ENCODE results near the gene SPDYE5.
A peak's percentile ranks its signal among the peaks of the same experiment; 100 is the strongest.
"Not testable (repeated sequence)": the region's sequence is repeated elsewhere in the genome, so short reads cannot be mapped to it uniquely, and the experiment has no call there.

The SPDYE5 gene

DNA sequence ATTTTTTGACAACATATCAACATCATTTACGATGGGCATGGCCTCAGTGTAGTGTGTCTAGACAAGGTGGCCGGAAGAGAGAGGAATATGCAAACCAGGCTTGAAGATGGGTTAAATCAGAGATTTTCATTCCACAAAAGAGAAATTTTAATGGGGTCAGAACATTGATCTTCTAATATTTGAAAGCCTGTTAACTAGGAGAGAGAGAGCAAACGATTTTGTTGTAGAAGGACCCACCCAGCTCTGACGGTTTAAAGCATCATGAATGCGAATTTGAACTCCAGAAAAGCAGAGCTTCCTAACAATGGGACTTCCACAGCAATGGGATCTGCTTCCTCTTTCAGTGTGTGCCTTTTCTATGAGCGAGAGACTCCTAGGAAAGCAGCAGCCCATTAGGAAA is at the start of gene SPDYE5:
SPDYE5 (plus strand) TSS at position 301 of the 400 bp plus-strand sequence. CDS start 1,728 bp downstream, outside the sequence.
- DNase-seq; intact Hi-C loops (cut with DNase I): not testable (repeated sequence)

DNA sequence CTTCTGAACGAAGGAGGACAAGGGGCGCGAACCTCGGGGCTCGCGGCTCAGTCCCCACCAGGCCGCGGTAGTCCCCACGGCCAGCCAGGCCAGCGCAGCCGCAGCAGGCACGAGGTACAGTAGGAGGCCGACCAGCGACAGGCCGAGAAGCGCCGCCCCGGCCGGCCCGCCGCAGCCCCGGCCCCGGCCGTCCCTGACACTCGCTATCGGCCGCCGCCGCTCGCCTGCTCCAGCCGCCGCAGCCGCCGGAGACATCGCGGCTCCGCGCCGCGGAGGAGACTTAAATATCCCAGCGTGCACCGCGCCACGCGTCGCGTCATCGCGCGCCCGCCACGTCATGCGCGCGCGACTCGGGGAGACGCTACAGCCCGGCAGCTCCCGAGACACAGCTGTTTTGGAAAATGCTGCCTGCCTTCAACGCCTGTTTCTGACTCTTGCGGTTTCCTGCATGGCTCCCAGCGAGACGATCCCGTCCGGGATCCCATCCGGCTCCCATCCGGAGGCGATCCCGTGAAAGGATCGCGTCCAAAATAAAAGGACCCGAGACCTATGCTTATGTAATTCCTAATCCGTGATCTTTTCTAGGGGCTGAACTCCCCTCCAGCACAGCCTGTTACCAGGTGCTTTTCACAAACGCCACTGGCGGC is 49.5 kb upstream of the SPDYE5 start:
- peak in 3 of 10 donors; percentile 15 to 84 (median 33) for DNase-seq
- intact Hi-C loops (cut with DNase I) = not testable (repeated sequence)

GRCh38 chr7:75449946-75450345 is 42.2 kb upstream of the SPDYE5 start:
- intact Hi-C loops (cut with DNase I); DNase-seq: not testable (repeated sequence)

DNA sequence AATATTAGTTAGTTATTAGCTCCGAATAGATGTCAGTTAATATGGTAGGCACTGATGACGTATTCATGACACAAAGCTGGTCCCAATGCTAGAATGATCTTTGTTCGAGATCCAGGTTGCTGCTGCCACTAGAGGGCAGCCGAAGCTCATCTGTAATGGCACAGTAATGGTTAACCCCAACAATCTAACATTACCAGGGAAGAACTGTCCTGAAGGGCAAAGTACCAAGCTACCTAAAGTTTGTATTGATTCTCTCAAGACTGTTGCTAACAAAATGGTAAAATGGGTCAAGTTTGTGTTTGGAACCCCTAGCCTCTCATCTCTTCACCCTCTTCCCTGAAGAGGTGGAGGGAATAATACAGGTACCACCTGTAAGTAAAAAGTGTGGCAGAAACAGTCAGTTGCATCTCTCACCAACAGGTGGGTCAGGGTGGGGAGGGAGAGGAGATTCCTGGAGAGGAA is 39.6 kb upstream of the SPDYE5 start:
- DNase-seq; intact Hi-C loops (cut with DNase I): not testable (repeated sequence)

DNA sequence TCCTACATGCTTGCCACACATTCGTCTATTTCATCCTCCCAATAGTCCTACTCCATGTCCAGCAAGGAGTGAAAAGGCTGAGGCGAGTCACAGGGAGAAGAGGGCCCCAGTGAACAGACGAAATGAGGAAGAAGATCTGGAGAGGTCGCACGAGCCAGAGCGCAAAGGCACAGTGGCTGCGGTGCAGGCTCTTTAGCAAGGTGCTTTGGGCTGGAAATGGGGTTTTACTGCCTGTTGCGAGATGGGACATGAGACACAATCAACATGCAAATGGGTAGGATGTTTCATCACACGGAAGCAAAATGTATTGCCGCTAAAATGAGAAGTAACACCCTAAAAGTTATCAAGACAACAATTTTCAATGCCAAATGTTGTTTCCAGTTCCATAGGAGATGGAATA is 35.7 kb upstream of the SPDYE5 start:
- DNase-seq; intact Hi-C loops (cut with DNase I): not testable (repeated sequence)

DNA sequence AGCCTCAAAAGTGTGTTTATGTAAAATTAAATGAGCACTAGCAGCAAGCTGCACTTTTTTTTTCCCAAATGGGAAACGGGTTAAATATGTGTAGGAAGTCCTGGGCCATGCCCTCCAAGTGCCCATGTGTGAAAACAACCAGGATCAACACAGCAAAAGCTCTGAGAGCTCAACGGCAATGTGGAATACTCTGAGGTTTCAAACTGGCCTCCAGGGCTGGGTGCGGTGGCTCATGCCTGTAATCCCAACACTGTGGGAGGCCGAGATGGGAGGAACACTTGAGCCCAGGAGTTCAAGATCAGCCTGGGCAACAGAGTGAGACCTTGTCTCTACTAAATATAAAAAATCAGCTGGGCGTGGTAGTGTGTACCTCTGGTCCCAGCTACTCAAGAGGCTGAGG is 34.1 kb upstream of the SPDYE5 start:
- intact Hi-C loops (cut with DNase I); DNase-seq: not testable (repeated sequence)

GRCh38 chr7:75460541-75460940 is 31.6 kb upstream of the SPDYE5 start:
- intact Hi-C loops (cut with DNase I); DNase-seq: not testable (repeated sequence)

DNA sequence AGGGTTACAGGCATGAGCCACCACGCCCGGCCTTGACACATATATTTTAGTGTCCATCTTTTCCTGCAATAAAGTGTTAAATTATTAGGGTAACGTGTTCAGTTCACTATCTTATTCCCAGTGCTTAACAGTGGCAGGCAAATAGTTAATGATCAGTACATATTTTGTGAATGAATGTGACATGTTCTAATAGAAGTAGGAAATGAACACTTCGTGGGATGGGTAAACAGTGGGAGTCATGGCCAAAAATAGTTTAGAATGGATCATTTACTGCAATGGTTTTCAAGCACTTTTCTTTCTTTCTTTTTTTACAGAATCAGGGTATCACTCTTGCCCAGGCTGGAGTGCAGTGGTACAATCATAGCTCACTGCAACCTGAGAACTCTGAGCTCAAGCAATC is 22.0 kb upstream of the SPDYE5 start:
- intact Hi-C loops (cut with DNase I); DNase-seq: not testable (repeated sequence)

DNA sequence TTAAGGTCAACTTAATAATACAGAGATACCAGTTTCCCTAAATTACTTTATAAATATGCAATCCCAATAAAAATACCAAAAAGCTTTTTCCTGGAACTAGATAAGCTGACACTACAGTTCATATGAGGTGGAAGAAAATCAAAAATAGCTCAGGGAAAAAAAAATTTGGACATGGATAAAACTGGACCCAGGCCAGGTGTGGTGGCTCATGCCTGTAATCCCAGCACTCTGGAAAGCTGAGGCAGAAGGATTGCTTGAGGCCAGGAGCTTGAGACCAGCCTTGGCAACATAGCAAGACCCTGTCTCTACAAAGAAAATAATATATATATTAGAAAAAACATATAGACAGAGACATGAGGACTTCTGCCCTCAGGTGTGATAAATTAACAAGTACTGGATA is 14.7 kb upstream of the SPDYE5 start:
- intact Hi-C loops (cut with DNase I); DNase-seq: not testable (repeated sequence)

GRCh38 chr7:75480313-75480712 is 11.8 kb upstream of the SPDYE5 start:
- intact Hi-C loops (cut with DNase I); DNase-seq: not testable (repeated sequence)

DNA sequence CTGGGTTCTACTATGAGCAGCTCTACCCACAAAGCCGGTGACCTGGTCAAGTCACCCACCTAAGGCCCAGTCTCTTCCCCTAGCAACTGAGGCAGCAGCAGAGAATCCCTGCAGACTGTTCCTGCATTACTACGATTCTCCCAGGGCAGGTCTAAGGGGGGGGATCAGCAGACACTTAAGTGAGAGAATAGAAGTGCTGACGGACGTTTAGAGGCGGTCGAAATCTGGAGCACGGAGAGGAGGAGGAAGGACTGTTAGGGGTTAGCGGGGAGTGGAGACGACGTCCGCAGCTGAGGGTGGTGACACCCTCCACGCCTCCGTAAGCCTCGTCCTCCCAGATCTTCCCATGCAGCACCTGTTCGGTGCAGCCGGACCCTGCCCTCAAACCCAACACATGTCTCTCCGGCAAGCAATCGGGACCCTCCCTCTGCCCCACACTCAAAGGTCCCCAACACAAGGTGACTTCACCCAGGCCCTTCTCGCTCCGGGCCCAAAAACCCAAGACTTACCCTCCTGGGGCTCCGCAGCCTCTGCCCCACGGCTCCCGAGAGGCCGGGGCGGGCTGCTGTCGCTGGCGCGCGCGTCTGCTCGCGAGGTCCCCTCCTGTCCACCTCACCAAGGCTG is 6.7 kb upstream of the SPDYE5 start:
- DNase-seq; intact Hi-C loops (cut with DNase I): not testable (repeated sequence)

DNA sequence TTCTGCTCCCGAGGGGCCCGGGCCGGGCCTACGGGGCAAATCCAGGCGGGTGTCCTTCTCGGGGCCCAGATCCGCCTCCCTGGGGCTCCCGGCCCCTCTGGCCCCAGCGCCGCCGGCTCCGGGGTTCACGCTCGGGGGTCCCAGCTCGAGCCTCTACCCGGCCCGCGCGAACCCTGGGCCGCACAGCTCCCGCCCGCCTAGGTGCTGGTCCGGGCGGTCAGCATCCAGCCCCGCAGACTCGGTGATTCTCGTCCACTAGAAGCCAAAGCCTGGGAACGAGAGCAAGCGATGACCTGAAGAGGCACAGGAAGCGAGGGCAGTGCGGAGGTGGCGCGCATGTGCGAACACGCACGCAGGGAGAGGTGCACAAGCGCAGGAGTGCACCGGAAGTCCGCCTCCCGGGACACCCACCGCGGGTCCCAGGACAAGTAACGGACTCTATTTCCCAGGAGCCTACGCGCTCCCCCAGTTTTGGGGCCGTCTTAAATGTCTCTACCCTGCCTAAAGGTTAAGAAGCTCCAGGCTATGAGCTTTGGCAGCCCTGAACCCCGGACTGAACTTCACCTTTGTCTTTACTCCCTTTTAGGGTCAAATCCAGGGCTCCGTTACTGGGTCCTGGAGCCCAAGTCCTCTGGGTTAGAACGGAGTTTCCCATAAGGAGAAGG is 6.0 kb upstream of the SPDYE5 start, which contains the start of gene POM121C:
POM121C (minus strand) TSS at position 321 of the 665 bp plus-strand sequence. CDS start 44,803 bp downstream, outside the sequence.
- peak; percentile 79 to 98 (median 92) for DNase-seq

DNA sequence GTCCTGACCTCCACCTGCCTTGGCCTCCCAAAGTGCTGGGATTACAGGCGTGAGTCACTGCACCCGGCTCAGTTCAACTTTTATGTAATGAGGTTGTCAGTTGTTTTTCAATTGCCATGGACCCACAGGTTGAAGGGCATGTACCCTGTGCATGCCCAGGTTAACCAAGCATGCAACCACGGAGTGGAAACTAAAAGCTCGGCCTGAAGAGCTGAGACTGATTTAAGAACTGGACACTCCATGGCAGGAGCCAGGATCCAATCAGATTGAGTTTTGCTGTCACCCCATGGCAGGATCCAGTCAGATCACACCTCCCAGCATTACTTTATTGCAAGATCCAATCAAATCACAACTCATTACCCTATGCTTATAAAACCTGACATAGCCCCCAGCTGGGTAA is 16.9 kb downstream of the SPDYE5 start:
- DNase-seq; intact Hi-C loops (cut with DNase I): not testable (repeated sequence)

More for the DNA sequence above, 6.0 kb upstream of the SPDYE5 start, which contains the start of gene POM121C:
- intact Hi-C loops (cut with DNase I) = not testable (repeated sequence)

DNA sequence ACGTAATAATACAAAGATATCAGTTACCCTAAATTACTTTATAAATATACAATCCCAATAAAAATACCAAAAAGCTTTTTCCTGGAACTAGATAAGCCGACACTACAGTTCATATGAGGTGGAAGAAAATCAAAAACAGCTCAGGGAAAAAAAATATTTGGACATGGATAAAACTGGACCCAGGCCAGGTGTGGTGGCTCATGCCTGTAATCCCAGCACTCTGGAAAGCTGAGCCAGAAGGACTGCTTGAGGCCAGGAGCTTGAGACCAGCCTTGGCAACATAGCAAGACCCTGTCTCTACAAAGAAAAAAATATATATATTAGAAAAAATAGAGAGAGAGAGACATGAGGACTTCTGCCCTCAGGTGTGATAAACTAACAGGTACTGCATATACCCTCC is 26.7 kb downstream of the SPDYE5 start:
- DNase-seq; intact Hi-C loops (cut with DNase I): not testable (repeated sequence)

GRCh38 chr7:75521727-75522126 is 29.6 kb downstream of the SPDYE5 start:
- intact Hi-C loops (cut with DNase I); DNase-seq: not testable (repeated sequence)

GRCh38 chr7:75527224-75527722 is 35.2 kb downstream of the SPDYE5 start:
- intact Hi-C loops (cut with DNase I) = not testable (repeated sequence)
- peak in 2 of 10 donors; percentile 66 to 83 for DNase-seq

DNA sequence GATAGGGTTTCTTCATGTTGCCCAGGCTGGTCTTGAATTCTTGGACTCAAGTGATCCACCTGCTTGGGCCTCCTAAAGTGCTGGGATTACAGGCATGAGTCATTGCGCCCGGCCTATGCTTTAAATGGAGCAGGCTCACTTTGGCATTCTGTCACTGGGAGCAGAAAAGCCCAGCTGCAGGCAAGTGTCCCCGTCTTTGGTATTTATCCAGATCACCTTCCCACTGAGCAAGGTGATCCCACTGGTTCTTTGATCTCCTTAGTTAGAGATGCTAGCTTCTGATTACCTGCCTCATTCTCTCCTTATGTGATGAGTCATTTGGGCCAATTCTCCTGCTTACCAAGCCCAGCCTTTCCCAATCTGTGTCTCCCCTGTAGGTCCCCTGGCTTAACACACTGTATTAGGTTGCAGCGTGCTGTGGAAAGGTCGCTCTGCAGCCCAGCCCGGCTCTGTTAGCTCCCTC is 39.3 kb downstream of the SPDYE5 start:
- peak in 1 of 10 donors; percentile 16 for DNase-seq
- intact Hi-C loops (cut with DNase I) = no loop called here

GRCh38 chr7:75532639-75533038 is 40.5 kb downstream of the SPDYE5 start:
- peak in 1 of 10 donors; percentile 22 for DNase-seq

DNA sequence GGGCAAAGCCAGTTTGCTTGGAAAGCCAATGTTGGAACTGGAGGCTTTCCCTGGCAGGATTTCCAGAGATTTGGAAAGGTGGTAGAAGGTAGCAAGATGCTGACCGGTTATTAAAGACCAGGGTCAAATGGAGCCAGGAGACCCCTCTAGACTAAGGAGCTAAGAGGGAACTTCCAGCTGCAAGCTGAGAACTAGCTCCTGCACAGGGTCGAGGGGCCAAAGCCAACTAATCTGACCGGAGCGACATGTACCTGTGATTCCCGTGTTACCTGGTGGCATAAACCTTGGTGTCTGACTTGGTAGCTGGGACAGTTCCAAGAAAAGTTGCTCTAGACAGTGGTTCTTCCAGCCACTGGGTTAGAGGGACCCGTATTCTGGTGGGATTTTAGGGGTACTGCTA is 41.8 kb downstream of the SPDYE5 start:
- DNase-seq = peak in 1 of 10 donors; percentile 21
- intact Hi-C loops (cut with DNase I) = no loop called here

More at GRCh38 chr7:75532639-75533038, 40.5 kb downstream of the SPDYE5 start:
- intact Hi-C loops (cut with DNase I) = no loop called here

DNA sequence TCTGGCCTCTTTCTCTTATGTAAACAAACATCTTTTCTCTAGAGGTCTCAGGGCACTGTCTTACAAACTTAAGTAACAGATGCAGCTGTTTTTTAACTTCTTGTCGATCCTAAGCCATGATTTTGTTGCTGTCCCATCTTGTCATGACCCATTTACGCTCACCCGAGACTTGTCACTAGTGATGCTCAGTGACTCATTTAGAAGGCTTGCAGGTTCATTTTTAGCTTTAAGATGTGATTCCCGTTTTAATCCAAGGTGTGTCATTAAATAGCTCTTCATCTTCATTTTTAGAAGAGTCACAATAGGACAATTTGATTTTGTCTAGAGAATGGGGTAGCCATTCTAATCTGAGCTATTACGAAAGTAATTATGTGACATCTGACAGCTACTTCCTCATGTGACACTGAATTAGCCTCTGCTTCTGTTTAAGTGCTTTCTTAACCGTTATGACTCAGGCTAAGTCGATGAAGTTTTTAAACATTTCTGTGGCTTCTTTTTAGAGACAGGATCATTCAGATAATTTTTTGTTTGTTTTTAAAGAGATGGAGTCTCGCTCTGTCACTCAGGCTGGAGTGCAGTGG is 42.7 kb downstream of the SPDYE5 start:
- no peak for DNase-seq
- intact Hi-C loops (cut with DNase I) = no loop called here
